ENCODE measurements around the gene NEK1. TPM values are rescaled to one million over a fixed set of nuclear protein-coding genes. Genes with fewer than 3 reads are reported as not detected.
A peak's percentile ranks its signal among the peaks of the same experiment; 100 is the strongest.

NEK1 gene
- total RNA-seq, 1 experiment from 2014 or later: 12.3 TPM

- H2BK5ac ChIP-seq (ENCODE audit: insufficient read length, low read length): no peak overlapping the region
- H3K9ac ChIP-seq (ENCODE audit: extremely low read depth, insufficient read length, low read length): no peak overlapping the region
- Mint-ChIP-seq H3K4me3 (no peak overlapping the region), H3K4me1 (0 out of 4 replicates have a peak, but pooled peaks cover 0 to 2% of the 10 kb centered on the region in 2 experiments), H3K27me3 (ENCODE audit: low read depth) (no peaks in the 10 kb centered on the region), H3K27ac (peak overlapping the region in 1 of 3 experiments; percentile 90; a peak in 3 of 7 replicates), H3K9me3 (no peaks in the 10 kb centered on the region), H3K36me3 (ENCODE audit: insufficient read depth in 1 of 3, low read depth in 3 of 3) (peaks cover 2 to 10% (median 3%) of the 10 kb centered on the region in 3 experiments; a peak in 6 of 7 replicates)
- no peak for DNase-seq
- no peak overlapping the region for H3K27ac ChIP-seq (ENCODE audit: insufficient read length, low read depth, low read length)
- no peaks in the 10 kb centered on the region for H4K20me1 ChIP-seq (ENCODE audit: control insufficient read depth, insufficient read depth, insufficient read length)
- no peak overlapping the region for H4K5ac ChIP-seq (ENCODE audit: insufficient read length, low read depth, low read length)
- no peak overlapping the region for H2BK120ac ChIP-seq (ENCODE audit: low read depth, low read length, poor library complexity, severe bottlenecking)
- H3K18ac ChIP-seq (ENCODE audit: insufficient read length, low read depth, low read length): no peak overlapping the region
- H3K4me2 ChIP-seq (ENCODE audit: insufficient read depth, insufficient read length, low read length): no peak overlapping the region
- no peaks in the 10 kb centered on the region for H3K4me1 ChIP-seq (ENCODE audit: insufficient read depth, low read length)
- WGBS (ENCODE audit: extremely low coverage, insufficient read length, low lambda C conversion rate): no CpG with 5 or more reads among the region's 2 CpGs
- H2AFZ ChIP-seq (ENCODE audit: low read length): no peak overlapping the region
- H3K79me2 ChIP-seq (ENCODE audit: insufficient read depth, low read length): no peaks in the 10 kb centered on the region
- no peak overlapping the region for H2AK5ac ChIP-seq (ENCODE audit: insufficient read length, low read length)
- H3K4ac ChIP-seq (ENCODE audit: low read depth, low read length): no peak overlapping the region
- H3K79me1 ChIP-seq (ENCODE audit: insufficient read depth, low read depth, low read length, poor library complexity, severe bottlenecking): no peaks in the 10 kb centered on the region
- no peak overlapping the region for H2BK15ac ChIP-seq (ENCODE audit: low read depth, low read length)
- H3K14ac ChIP-seq (ENCODE audit: insufficient read depth, low read length): no peak overlapping the region
- H4K8ac ChIP-seq (replicated peaks; ENCODE audit: insufficient read length, low read depth, low read length): no peak overlapping the region
- H3K23ac ChIP-seq (ENCODE audit: insufficient read length, low read depth, low read length): no peak overlapping the region
- H3K9me3 ChIP-seq (ENCODE audit: control insufficient read depth, low read depth, low read length): no peaks in the 10 kb centered on the region
- H4K91ac ChIP-seq (ENCODE audit: insufficient read length, low read depth, low read length): no peak overlapping the region
- no peak overlapping the region for H3K56ac ChIP-seq (ENCODE audit: insufficient read length, low read depth, low read length)
- H3T11ph ChIP-seq (ENCODE audit: low read length): no peak overlapping the region
- no peaks in the 10 kb centered on the region for H3K27me3 ChIP-seq (ENCODE audit: insufficient read depth, low read length)
- H3K23me2 ChIP-seq (ENCODE audit: insufficient read length, low read depth, low read length, poor library complexity, severe bottlenecking): no peaks in the 10 kb centered on the region
- no peak overlapping the region for H2BK20ac ChIP-seq (ENCODE audit: low read depth, low read length, poor library complexity, severe bottlenecking)
- no peak overlapping the region for H2BK12ac ChIP-seq (ENCODE audit: insufficient read length, low read depth, low read length)
- TF ChIP-seq CTCF (conservative IDR thresholded peaks at IDR 0.05): peak; percentile 79
Measured at GRCh38 chr4:169566021-169566818, 46.2 kb downstream of the NEK1 start.

Data from H9 (cell line).